GM10847 (cell line): ENCODE data around the gene ATXN7L3B.

Experiments
- POLR2A ChIP-seq: IDR thresholded peaks from 2 replicates; pipeline ENCODE4 v1.6.1; 2011; ENCODE audit not compliant: insufficient read length; ENCODE audit errors: extremely low read depth

The ATXN7L3B gene, protein sequence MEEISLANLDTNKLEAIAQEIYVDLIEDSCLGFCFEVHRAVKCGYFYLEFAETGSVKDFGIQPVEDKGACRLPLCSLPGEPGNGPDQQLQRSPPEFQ

DNA sequence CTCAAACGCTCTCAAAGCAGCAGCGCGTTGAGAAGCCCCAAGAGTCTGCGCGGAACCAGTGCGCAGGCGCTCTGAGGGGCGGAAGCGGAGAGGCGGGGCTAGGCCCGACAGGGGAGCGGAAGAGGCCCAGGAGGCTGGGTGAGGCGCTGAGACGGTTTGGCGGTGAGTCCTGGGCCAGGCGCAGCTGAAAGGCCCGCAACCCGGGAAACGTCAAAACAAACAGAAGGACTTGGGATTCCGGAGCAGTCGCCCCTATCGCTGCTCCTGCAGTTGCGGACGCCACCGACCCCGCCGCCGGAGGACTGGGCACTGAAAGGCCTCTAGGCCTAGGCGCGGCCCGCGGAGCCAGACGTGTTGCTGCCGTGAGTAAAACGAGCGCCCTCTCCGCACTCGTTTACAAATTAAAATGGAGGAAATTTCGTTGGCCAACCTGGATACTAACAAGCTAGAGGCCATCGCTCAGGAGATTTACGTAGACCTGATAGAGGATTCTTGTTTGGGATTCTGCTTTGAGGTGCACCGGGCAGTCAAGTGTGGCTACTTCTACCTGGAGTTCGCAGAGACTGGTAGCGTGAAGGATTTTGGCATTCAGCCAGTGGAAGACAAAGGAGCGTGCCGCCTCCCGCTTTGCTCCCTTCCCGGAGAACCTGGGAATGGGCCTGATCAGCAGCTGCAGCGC is at the start of gene ATXN7L3B:
Gene ATXN7L3B, plus strand, starts transcription at position 129 of the 679 bp plus-strand sequence. Its CDS starts 278 bp downstream, at position 407.
- peak; percentile 72 for TF ChIP-seq POLR2A

DNA sequence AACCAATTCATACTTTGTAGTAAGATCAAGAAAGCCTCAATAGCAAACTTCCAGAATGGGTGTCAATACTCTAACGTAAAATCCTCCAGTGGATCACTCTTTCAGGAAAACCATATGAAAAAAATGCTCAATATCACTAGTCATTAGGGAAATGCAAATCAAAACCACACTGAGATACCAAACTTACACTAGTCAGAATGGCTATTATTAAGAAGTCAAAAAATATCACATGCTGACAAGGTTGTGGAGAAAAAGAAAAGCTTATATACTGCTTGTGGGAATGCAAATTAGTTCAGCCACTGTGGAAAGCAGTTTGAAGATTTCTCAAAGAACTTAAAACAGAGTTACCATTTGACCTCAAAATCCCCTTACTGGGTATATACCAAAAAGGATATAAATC is 49.5 kb upstream of the ATXN7L3B start:
- no peak for TF ChIP-seq POLR2A

DNA sequence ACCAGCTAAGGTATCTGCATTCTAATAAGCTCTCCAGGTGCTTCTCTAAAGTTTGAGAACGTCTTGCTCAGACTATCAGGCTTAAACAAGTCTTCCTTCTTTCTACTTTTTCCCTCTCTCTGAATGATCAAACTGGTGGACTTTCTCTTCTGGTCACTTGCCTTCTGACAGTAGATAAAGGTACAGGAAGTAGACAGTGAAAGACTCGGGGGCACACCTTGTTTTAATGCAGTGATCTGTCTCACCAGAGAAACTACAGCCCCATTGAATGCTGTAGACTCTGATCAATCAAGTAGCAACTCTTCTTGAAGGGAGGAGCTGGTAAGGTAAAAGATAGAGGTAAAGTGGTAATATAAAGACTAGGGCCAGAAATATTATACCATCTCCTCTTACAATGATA is 48.1 kb upstream of the ATXN7L3B start:
- TF ChIP-seq POLR2A, result no peak

DNA sequence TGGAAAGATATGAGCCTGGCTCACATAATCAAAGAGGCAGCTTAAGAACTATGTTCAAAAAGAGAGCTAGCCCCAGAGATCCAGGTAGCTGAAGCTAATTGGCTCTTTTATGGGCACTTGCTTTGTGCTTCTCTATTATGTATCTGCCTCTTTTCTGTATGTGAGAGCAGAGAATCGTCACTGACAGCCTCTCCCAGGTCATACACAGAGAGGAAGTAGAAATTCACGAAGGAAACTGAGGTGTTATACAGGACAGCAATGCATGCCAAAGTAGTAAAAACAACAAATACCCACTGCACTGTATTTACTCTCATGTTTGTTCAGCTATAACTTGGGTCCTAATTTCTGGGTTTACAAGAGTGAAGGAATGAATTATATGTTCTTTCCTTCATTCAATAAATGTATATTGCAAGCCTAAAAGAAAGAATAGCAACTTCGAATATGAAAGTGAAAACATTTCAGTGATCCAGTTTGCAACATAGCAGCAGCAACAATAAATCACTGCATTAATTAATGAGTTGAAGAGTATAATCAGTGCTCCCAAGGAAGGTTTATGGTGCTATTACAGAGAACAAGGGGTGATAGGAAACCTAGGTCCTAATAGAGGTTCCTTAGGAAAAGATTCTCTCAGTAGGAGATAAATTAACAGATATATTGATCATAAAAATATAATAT is 47.1 kb upstream of the ATXN7L3B start:
- no peak for TF ChIP-seq POLR2A

DNA sequence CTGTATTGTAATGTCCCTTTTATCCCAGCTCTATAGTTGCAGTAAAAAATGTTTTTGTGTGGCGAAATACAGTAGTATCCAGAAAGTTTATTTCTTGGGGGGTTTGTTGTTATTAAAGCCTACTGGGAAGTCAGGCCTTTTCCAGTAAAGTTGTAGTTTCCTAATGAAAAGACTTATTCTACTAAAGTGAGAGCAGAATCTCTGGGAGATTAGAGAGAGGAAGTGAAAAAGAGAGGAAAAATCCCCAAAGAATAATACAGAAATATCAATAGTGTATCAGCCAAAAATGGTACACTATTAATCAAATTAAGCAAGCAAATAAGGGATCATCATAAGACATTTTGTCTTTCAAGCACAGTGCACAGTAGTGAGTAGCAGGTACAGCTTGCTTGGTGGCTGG is 46.3 kb upstream of the ATXN7L3B start:
- no peak for TF ChIP-seq POLR2A

DNA sequence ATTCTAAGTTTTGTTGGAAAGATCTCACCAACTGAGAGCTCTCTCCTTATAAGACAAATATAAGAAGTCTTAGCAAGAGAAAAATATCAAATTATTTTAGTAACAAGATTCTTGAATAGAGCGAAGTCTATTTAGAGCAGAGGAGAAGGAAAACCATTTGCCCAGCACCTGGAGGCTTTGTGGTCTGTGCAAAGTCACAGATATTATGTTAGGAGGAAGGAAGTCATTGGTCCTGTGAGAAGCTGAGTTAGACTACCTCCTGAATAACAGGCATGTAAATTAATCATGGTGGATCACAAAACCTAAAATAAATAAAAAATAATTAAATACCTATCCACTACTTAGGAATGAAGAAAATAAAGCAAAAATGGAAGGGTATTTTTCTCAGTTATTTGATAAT is 38.4 kb upstream of the ATXN7L3B start:
- no peak for TF ChIP-seq POLR2A

DNA sequence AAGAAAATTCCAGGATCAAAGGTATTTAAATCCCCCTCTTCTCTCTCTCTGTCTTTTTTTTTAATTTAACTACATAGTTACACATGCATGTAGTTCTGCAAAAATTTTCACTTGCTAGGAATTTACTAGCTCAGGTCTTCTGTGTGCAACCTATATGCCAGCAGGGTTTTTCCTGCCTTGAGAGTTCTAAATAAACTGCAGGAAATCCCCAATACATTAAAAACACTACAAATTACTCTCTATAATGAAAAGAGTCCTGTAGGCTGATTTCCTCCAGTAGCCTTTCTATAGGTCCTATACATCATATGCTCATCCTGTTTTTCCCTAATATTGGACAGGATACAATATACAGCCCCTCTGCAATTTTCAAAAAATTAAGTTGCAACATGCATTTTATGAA is 27.7 kb upstream of the ATXN7L3B start:
- no peak for TF ChIP-seq POLR2A

DNA sequence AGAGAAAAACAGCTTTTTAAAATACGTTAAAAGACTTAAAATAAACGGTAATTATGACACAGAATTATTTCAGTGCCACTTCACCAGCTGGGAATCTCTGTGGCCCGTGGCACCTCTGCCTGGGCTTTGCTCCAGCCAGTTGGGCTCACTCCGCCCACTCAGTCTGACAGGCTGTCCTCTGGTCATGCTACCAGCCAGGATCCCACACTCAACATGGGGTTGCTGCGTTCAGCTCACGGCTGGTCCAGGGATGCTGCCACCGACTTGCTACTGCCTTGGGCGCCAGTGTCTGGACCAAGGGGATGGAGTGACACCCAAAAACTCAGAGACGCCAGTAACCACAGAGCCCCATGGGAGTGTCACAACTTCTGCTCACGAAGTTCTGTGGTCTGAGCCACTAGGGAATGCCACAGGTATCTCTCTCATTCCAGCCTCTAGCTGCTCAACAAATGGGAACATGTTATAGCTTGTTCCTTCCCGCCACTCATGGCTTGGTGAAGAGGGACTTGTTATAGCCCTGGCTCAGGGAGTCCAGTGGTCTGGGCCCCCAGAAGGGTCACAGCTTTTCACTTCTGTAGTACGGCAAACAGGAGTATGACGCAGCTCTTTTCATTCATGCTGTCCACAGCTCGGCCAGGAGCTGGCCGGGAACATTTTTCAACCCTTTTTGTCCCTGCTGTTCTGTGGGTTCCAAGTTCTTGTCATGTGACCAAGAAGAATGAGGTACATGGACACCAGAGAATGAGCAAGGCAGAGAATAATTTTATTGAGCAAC is 23.4 kb upstream of the ATXN7L3B start:
- TF ChIP-seq POLR2A, result no peak

DNA sequence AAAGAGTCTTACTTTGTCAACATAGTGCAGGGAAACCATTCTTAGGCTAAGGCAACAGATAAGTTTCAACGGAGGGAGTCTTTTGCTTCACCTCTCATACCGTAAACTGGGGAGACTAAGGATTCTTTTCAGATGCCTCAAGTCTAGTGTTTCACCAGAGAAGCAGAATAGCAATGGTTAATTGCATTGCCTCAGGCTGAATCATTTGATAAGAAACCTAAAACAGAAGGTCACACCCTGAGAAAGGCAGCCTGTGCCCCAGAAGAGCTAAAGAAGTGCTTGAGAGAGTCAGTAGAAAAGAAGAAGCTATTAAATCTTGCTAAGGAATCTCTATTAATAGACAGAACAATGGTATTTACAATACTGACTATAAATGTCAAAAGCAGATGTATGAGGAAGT is 21.8 kb upstream of the ATXN7L3B start:
- TF ChIP-seq POLR2A, result no peak

DNA sequence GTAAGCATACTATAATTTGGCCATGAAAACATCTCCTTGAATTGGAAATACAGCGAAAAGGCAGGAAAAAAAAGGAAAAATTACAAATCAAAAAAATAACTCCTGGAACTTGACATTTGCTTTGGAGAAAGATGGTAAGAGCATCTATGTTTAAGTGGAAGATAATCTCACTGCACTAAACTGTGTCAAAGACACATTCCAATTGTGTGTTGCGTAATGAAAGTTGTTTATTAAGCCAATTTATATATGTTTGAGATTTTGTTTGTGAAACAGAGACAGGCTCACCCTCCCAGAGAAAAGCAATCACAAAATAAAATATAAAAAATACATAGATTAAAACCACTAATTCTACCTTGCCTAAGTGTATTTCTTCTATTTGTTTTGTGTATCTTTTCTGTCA is 11.1 kb upstream of the ATXN7L3B start:
- no peak for TF ChIP-seq POLR2A

DNA sequence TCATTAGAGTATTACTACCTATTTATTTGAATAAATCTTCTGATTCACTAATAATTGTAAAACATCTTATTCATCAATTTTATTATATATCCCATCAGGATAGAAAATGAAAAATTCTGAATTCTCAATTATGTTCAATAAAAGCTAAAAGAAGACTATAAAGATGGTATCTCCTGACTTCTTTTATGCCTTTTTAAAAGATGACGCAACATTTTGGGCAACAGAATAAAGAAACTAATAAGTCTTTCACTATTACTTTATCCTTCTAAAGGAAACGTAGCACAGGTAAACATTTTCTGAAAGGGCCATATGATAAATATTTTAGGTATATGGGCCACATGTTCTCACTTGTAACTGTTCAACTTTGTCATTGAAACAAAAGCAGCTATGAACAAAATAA is 10.1 kb upstream of the ATXN7L3B start:
- TF ChIP-seq POLR2A, result no peak

DNA sequence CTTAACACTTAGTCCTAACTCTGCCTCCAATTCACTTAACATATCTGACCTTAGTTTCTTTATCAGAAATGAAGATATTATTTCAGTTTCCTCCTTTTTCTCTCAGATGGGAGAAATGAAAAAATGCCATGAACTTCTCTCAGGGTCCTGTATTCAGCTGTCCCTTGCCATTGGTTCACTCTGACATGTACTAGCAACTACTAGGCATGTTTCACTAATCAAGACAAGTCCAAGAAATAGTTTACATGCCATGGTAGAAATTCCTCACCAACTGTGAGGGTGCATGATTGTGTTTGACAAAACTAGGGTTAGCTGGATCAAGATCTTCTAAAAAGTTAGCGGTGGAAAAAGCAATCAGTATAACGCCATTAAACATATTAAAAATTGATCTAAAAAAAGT is 7.0 kb upstream of the ATXN7L3B start:
- no peak for TF ChIP-seq POLR2A

DNA sequence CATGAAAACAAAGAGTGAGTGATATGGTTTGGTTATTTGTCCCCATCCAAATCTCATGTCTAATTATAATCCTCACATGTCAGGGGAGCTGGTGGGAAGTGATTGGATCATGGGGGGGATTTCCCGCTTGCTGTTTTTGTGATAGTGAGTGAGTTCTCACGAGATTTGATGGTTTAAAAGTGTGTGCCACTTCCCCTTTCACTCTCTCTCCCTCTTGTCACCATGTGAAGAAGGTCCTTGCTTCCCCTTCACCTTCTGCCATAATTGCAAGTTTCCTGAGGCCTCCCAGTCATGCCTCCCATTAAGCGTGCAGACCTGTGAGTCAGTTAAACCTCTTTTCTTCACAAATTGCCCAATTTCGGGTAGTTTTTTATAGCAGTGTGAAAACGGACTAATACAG is 2.1 kb upstream of the ATXN7L3B start:
- TF ChIP-seq POLR2A, result no peak

DNA sequence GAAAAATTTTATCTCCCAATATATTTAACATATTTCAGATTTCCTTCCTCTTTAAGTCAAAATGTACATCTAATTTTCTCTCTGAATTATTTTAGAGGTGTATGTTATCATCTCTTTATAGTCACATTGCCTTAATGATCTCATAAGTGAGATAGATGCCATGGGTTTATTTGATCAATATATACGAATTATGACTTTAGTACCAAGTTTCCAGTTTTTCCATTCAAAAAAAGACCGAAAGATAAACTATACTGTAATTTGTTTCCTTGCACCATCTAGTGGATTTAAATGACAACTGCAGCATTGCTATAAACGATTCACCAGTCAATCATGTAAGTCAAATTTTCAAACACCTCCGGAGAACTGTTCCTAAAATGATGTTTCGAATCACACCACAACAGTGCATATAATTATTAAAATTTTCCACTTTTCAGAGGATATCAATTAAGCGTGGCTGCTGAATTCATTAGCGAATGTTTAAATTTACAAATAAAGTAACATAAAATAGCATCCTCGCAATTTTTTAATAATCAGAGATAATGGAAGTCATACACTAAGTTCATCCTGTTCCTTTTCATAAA is 419 bp upstream of the ATXN7L3B start:
- TF ChIP-seq POLR2A, result no peak

DNA sequence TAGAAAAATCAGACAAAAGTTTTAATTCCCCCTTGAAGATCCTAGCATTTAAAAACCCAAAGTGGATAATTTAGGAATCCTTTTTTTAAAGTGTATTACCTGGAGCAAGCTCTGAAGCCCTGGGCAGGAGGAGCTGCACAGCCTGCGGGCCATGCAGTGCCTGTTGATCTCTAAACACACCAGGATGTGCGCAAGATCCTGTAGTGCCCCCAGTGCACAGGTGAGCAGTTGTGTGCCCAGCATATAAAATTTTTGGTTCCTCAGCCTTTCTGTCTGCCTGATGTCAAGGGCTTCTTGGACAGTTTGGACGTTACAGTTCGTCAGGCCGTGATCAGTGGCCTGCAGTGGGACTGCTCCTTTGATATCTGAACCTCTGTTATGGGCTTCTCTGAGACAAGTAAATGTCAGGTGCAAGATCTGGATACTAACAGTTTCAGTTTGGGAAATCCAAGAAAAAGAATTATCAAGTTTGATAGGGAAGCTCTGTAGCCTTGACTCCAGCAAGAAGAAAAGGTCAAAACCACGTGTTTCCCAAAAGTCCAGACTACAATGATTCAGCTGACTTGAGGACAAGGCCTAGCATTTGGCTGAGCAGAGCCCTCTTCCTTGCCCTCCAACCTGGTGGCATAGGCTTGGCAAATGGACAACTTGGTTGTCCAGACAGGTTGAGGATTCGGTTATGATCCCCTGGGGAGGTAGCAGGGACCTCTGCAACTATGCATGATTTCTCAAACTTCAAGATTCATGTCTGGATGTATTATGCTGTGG is 1.0 kb downstream of the ATXN7L3B start:
- TF ChIP-seq POLR2A, result no peak
